A549 (cell line): ENCODE data around the gene ALKBH2. TPM values are rescaled to one million over a fixed set of nuclear protein-coding genes. Genes with fewer than 3 reads are reported as not detected.

Experiments used
- ATAC-seq, 2 experiments: fragments of 200-7000 bp in 1 of 2; fragments of >200 bp in 1 of 2; cut with Nextera tagmentation in 1 of 2; cut with Tn5 transposase in 1 of 2; 3 replicates each; pipeline versions ENCODE4 v1.8.0 to v1.9.1; 2018 to 2020; ENCODE audit warnings: mild to moderate bottlenecking in 1 of 2, moderate library complexity in 1 of 2
- CTCF ChIA-PET: fragments of 300-600 bp; sonication (Branson Sonifier 250); formaldehyde crosslinking; extraction: SDS; loops from one replicate; lab custom pipeline; 2021; ENCODE audit warnings: antibody characterized with exemption, inconsistent platforms; lab: Yijun Ruan, JAX
- POLR2A ChIA-PET: fragments of 350-600 bp; formaldehyde crosslinking; extraction: SDS; loops from one replicate; lab custom pipeline; 2021; ENCODE audit warnings: antibody characterized with exemption, inconsistent platforms; lab: Yijun Ruan, JAX
- DNase-seq, 2 experiments: peaks; one replicate each; pipeline versions ENCODE4 v3.0.0 to v3.0.0-alpha.2; 2011 to 2016; ENCODE audit warnings: low read depth in 1 of 2, low spot score in 1 of 2
- FAIRE-seq: peaks from 2 replicates; lab custom pipeline; 2011; peaks lifted over from hg19 to GRCh38; lab: Jason Lieb, UNC
- H3K27ac ChIP-seq, 2 experiments: fragments of >200 bp; sonication (Bioruptor Twin); formaldehyde crosslinking; 3 replicates each; pipeline ENCODE4 v1.5.1; 2016 to 2017
- H3K4me1 ChIP-seq: fragments of >200 bp; sonication (Bioruptor Twin); formaldehyde crosslinking; 3 replicates; pipeline ENCODE4 v1.6.1; 2016
- H3K4me2 ChIP-seq: fragments of >200 bp; sonication (Bioruptor Twin); formaldehyde crosslinking; 3 replicates; pipeline ENCODE4 v1.6.1; 2016
- H3K4me3 ChIP-seq: fragments of >200 bp; sonication (Bioruptor Twin); formaldehyde crosslinking; 3 replicates; pipeline ENCODE4 v1.5.1; 2016
- H3K9me3 ChIP-seq: fragments of >200 bp; sonication (Bioruptor Twin); formaldehyde crosslinking; 3 replicates; pipeline ENCODE4 v1.6.1; 2016
- EHMT2 ChIP-seq: fragments of 200-600 bp; sonication (generic); IDR thresholded peaks from 2 replicates; pipeline ENCODE4 v1.6.1; 2016; ENCODE audit warnings: antibody characterized with exemption, low read depth, mild to moderate bottlenecking, moderate library complexity
- FOSB ChIP-seq: fragments of 250-450 bp; sonication (Bioruptor Pico); IDR thresholded peaks from 2 replicates; pipeline ENCODE4 v1.5.0; 2020; ENCODE audit warnings: mild to moderate bottlenecking, moderate library complexity
- FOXS1 ChIP-seq: fragments of 250-450 bp; sonication (Bioruptor Pico); IDR thresholded peaks from 2 replicates; pipeline ENCODE4 v1.5.0; 2020; ENCODE audit warnings: mild to moderate bottlenecking, moderate library complexity
- GATA3 ChIP-seq: IDR thresholded peaks from 2 replicates; pipeline ENCODE4 v1.6.1; 2012; ENCODE audit warnings: borderline replicate concordance
- HES2 ChIP-seq: fragments of >200 bp; sonication (Bioruptor Twin); formaldehyde crosslinking; IDR thresholded peaks from 2 replicates; pipeline ENCODE4 v1.6.1; 2016
- HEYL ChIP-seq: fragments of 250-450 bp; sonication (Bioruptor Pico); IDR thresholded peaks from 2 replicates; pipeline ENCODE4 v1.8.0; 2021; ENCODE audit warnings: mild to moderate bottlenecking, moderate library complexity
- HOXA7 ChIP-seq: fragments of 250-450 bp; sonication (Bioruptor Pico); IDR thresholded peaks from 2 replicates; pipeline ENCODE4 v1.5.0; 2020; ENCODE audit warnings: mild to moderate bottlenecking, moderate library complexity
- HOXB5 ChIP-seq: fragments of 250-450 bp; sonication (Bioruptor Pico); IDR thresholded peaks from 2 replicates; pipeline ENCODE4 v1.5.0; 2020; ENCODE audit warnings: mild to moderate bottlenecking, moderate library complexity
- JUN ChIP-seq, 2 experiments: fragments of >200 bp; sonication (Bioruptor Twin); formaldehyde crosslinking; IDR thresholded peaks; 2 replicates in 1 of 2; 3 replicates in 1 of 2; pipeline ENCODE4 v1.6.1; 2016 to 2017
- MAFK ChIP-seq: fragments of 450-650 bp; IDR thresholded peaks from 2 replicates; pipeline ENCODE4 v1.6.1; 2014; ENCODE audit not compliant: partially characterized antibody
- MYC ChIP-seq: IDR thresholded peaks from 2 replicates; pipeline ENCODE4 v1.6.1; 2012; ENCODE audit warnings: mild to moderate bottlenecking, inconsistent platforms, low read length, improper control_type of control experiment, borderline replicate concordance
- NR3C1 ChIP-seq: fragments of >200 bp; sonication (Bioruptor Twin); formaldehyde crosslinking; IDR thresholded peaks from 3 replicates; pipeline ENCODE4 v1.6.1; 2017
- POLR2A ChIP-seq: IDR thresholded peaks from 2 replicates; pipeline ENCODE4 v1.6.1; 2012; ENCODE audit warnings: mild to moderate bottlenecking, low read length
- RAD21 ChIP-seq, 2 experiments: fragments of >200 bp in 1 of 2; sonication (Bioruptor Twin) in 1 of 2; formaldehyde crosslinking in 1 of 2; IDR thresholded peaks in 1 of 2; conservative IDR thresholded peaks in 1 of 2; 2 replicates in 1 of 2; 3 replicates in 1 of 2; pipeline ENCODE4 v1.6.1; 2012 to 2018; ENCODE audit warnings: inconsistent platforms in 1 of 2
- RCOR1 ChIP-seq: fragments of 150-350 bp; IDR thresholded peaks from 2 replicates; pipeline ENCODE4 v1.6.1; 2014; ENCODE audit warnings: antibody characterized with exemption, low read length, low read depth
- RFX5 ChIP-seq: fragments of 450-650 bp; IDR thresholded peaks from 2 replicates; pipeline ENCODE4 v1.7.1; 2014; ENCODE audit warnings: antibody characterized with exemption, mild to moderate bottlenecking, moderate library complexity
- RNF2 ChIP-seq: fragments of 200-600 bp; sonication (generic); IDR thresholded peaks from 2 replicates; pipeline ENCODE4 v1.6.1; 2016; ENCODE audit warnings: low read depth, mild to moderate bottlenecking, antibody characterized with exemption, moderate library complexity, borderline replicate concordance
- USF2 ChIP-seq: fragments of 450-650 bp; IDR thresholded peaks from 2 replicates; pipeline ENCODE4 v1.6.1; 2014; ENCODE audit warnings: antibody characterized with exemption
- WGBS: methylation state at CpG from one replicate; pipeline ENCODE4 v1.1.6; 2017; ENCODE audit errors: missing lambda C conversion rate; 5-methylcytosine and 5-hydroxymethylcytosine counted together
- polyA plus RNA-seq, 4 experiments: library from polyadenylated mRNA; depleted of rRNA in 3 of 4; stranded (reverse); fragments of >200 nt; fragmentation: RNase III in 1 of 4; extraction: RNeasy Plus Mini Kit Qiagen cat#74134 plus additional on column Dnase treatment in 1 of 4; gene quantifications; 2 replicates in 3 of 4; 3 replicates in 1 of 4; pipeline ENCODE4 v1.2.3, GENCODE V29; 2011 to 2017
- TF ChIP-seq, protein P1 (sequence below): IDR thresholded peaks from 2 replicates; pipeline ENCODE4 v1.6.1; 2012; ENCODE audit warnings: low read depth, borderline replicate concordance
- TF ChIP-seq, protein P2 (sequence below): fragments of 150-350 bp; IDR thresholded peaks from 2 replicates; pipeline ENCODE4 v1.6.1; 2014; ENCODE audit warnings: low read depth, mild to moderate bottlenecking, low read length
- TF ChIP-seq, protein P3 (sequence below): fragments of >200 bp; sonication (Bioruptor Twin); formaldehyde crosslinking; IDR thresholded peaks from 3 replicates; pipeline ENCODE4 v1.6.1; 2016
- TF ChIP-seq, protein P4 (sequence below): IDR thresholded peaks from 2 replicates; pipeline ENCODE4 v1.6.1; 2012
- TF ChIP-seq, protein P5 (sequence below): IDR thresholded peaks from 2 replicates; pipeline ENCODE4 v1.6.1; 2012

ALKBH2 gene
- polyA plus RNA-seq, 2 of the 4 experiments (the other 2 are of a cell fraction) = 53.9 to 57.7 TPM

- DNase-seq (no peak), FAIRE-seq (no peak), ATAC-seq (no peak)
- no peak overlapping the region for H3K27ac ChIP-seq
- TF ChIP-seq FOSB (CRISPR knock-in tag) (no peak), MYC (no peak), HEYL (no peak), HOXA7 (CRISPR knock-in tag) (no peak)
- TF ChIP-seq, protein P1, sequence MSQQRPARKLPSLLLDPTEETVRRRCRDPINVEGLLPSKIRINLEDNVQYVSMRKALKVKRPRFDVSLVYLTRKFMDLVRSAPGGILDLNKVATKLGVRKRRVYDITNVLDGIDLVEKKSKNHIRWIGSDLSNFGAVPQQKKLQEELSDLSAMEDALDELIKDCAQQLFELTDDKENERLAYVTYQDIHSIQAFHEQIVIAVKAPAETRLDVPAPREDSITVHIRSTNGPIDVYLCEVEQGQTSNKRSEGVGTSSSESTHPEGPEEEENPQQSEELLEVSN = no peak
- POLR2A ChIA-PET = no interaction called here
- CTCF ChIA-PET = no interaction called here
- H3K9me3 ChIP-seq = no peaks in the 10 kb centered on the region
- H3K4me1 ChIP-seq = peaks cover 8% of the 10 kb centered on the region
- 96% methylated on average over 1 of the region's 1 CpG for WGBS
- no peak overlapping the region for H3K4me2 ChIP-seq
- no peak overlapping the region for H3K4me3 ChIP-seq
Measured at GRCh38 chr12:109057376-109057775, 35.9 kb downstream of the ALKBH2 start.

DNA sequence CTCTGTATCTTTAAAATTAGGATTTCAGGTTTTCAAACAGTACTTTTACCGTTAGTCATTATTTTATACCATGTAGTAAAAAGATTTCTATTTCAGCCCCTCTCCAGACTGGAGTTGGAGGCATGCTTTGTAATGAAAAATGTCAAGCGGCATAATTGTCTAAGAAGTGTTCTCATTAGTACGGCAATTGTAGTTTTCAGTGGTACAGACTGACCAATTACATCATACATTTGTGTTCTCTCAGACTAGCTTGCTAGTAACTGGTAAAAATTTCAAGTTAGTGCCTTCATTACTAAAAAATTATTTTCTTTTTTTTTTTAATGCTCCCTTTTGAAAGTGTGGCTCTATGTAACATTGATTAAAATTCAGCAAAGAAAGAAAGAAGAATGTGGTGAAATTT, 36.4 kb downstream of the ALKBH2 start:
- no peaks in the 10 kb centered on the region for H3K9me3 ChIP-seq
- POLR2A ChIA-PET = no interaction called here
- ATAC-seq = no peak
- no peak overlapping the region for H3K27ac ChIP-seq
- peaks cover 8% of the 10 kb centered on the region for H3K4me1 ChIP-seq
- TF ChIP-seq JUN (IDR thresholded peaks at IDR 0.05) (no peak), RAD21 (conservative IDR thresholded peaks at IDR 0.05 in 1 of 2, IDR thresholded peaks at IDR 0.05 in 1 of 2) (no peak), USF2 (no peak), FOXS1 (no peak), MAFK (no peak), POLR2A (no peak), RFX5 (no peak), HOXA7 (CRISPR knock-in tag) (no peak), RNF2 (no peak), FOSB (CRISPR knock-in tag) (no peak), EHMT2 (no peak), RCOR1 (no peak), HES2 (no peak), HOXB5 (CRISPR knock-in tag) (no peak), GATA3 (no peak), NR3C1 (no peak)
- TF ChIP-seq, protein P2, sequence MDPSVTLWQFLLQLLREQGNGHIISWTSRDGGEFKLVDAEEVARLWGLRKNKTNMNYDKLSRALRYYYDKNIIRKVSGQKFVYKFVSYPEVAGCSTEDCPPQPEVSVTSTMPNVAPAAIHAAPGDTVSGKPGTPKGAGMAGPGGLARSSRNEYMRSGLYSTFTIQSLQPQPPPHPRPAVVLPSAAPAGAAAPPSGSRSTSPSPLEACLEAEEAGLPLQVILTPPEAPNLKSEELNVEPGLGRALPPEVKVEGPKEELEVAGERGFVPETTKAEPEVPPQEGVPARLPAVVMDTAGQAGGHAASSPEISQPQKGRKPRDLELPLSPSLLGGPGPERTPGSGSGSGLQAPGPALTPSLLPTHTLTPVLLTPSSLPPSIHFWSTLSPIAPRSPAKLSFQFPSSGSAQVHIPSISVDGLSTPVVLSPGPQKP = no peak
- TF ChIP-seq, protein P3, sequence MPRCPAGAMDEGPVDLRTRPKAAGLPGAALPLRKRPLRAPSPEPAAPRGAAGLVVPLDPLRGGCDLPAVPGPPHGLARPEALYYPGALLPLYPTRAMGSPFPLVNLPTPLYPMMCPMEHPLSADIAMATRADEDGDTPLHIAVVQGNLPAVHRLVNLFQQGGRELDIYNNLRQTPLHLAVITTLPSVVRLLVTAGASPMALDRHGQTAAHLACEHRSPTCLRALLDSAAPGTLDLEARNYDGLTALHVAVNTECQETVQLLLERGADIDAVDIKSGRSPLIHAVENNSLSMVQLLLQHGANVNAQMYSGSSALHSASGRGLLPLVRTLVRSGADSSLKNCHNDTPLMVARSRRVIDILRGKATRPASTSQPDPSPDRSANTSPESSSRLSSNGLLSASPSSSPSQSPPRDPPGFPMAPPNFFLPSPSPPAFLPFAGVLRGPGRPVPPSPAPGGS = no peak
- TF ChIP-seq, protein P4, sequence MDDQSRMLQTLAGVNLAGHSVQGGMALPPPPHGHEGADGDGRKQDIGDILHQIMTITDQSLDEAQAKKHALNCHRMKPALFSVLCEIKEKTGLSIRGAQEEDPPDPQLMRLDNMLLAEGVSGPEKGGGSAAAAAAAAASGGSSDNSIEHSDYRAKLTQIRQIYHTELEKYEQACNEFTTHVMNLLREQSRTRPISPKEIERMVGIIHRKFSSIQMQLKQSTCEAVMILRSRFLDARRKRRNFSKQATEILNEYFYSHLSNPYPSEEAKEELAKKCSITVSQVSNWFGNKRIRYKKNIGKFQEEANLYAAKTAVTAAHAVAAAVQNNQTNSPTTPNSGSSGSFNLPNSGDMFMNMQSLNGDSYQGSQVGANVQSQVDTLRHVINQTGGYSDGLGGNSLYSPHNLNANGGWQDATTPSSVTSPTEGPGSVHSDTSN = no peak
- TF ChIP-seq, protein P5, sequence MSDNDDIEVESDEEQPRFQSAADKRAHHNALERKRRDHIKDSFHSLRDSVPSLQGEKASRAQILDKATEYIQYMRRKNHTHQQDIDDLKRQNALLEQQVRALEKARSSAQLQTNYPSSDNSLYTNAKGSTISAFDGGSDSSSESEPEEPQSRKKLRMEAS = no peak
- no peak overlapping the region for H3K4me2 ChIP-seq
- H3K4me3 ChIP-seq = no peak overlapping the region
- FAIRE-seq = no peak
- CTCF ChIA-PET = interaction anchor here (0.6 kb wide), 1 partner anchor 204 kb away, joined by 3 read pairs; no protein-coding TSS in a partner anchor
- no peak for DNase-seq
- 80% methylated on average over 3 of the region's 3 CpGs for WGBS
